Neural cell (in vitro differentiated cells): ENCODE data around the gene COL27A1.

Experiments used
- CTCF ChIP-seq: fragments of 450-650 bp; IDR thresholded peaks from 2 replicates; pipeline ENCODE4 v1.5.1; 2014; ENCODE audit warnings: antibody characterized with exemption, mild to moderate bottlenecking, moderate library complexity; ENCODE audit not compliant: poor library complexity, severe bottlenecking
- EP300 ChIP-seq: fragments of 450-650 bp; conservative IDR thresholded peaks from 2 replicates; pipeline ENCODE4 v1.6.1; 2014; ENCODE audit warnings: antibody characterized with exemption, mild to moderate bottlenecking, moderate library complexity; ENCODE audit not compliant: poor library complexity, severe bottlenecking
- RAD21 ChIP-seq: fragments of 450-650 bp; conservative IDR thresholded peaks from 2 replicates; pipeline ENCODE4 v1.6.1; 2014; ENCODE audit warnings: antibody characterized with exemption, mild to moderate bottlenecking, moderate library complexity
- REST ChIP-seq: IDR thresholded peaks from 2 replicates; pipeline ENCODE4 v1.6.1; 2012; ENCODE audit warnings: borderline replicate concordance

GRCh38 chr9:114131808-114132549 is 23.4 kb upstream of the COL27A1 start:
- TF ChIP-seq REST, result no peak
- no peak for TF ChIP-seq CTCF
- no peak for TF ChIP-seq EP300
- TF ChIP-seq RAD21, result no peak
